HFF-Myc (cell line): ENCODE measurements around the gene TRIP13.

Experiments used
- DNase-seq: peaks from one replicate; pipeline ENCODE4 v3.0.0-alpha.2; 2011; ENCODE audit warnings: low read depth; ENCODE audit errors: extremely low read depth
- H3K4me3 ChIP-seq: replicated peaks from 2 replicates; pipeline ENCODE4 v1.5.1; 2011; ENCODE audit warnings: low read depth, mild to moderate bottlenecking, control low read depth, low read length
- CTCF ChIP-seq: IDR thresholded peaks from 2 replicates; pipeline ENCODE4 v1.5.1; 2012; ENCODE audit warnings: mild to moderate bottlenecking, low read depth, low read length, control low read depth; ENCODE audit errors: missing control alignments

Gene TRIP13

GRCh38 chr5:880816-881550 lies 11.7 kb upstream of the TRIP13 start:
- DNase-seq, result no peak
- no peak overlapping the region for H3K4me3 ChIP-seq
- no peak for TF ChIP-seq CTCF

GRCh38 chr5:881551-881935 lies 11.1 kb upstream of the TRIP13 start:
- no peak for DNase-seq

GRCh38 chr5:882253-883183 lies 10.2 kb upstream of the TRIP13 start:
- no peak for DNase-seq
- H3K4me3 ChIP-seq, result no peak overlapping the region
- TF ChIP-seq CTCF, result no peak

More at GRCh38 chr5:881551-881935, 11.1 kb upstream of the TRIP13 start:
- TF ChIP-seq CTCF, result no peak
- H3K4me3 ChIP-seq, result no peak overlapping the region

GRCh38 chr5:883475-884181 lies 9.1 kb upstream of the TRIP13 start:
- no peak overlapping the region for H3K4me3 ChIP-seq
- no peak for TF ChIP-seq CTCF
- DNase-seq, result no peak

GRCh38 chr5:884345-885126 lies 8.1 kb upstream of the TRIP13 start:
- DNase-seq, result no peak
- TF ChIP-seq CTCF, result no peak
- no peak overlapping the region for H3K4me3 ChIP-seq

GRCh38 chr5:885127-885442 lies 7.6 kb upstream of the TRIP13 start:
- no peak for TF ChIP-seq CTCF
- no peak for DNase-seq
- no peak overlapping the region for H3K4me3 ChIP-seq
